GM10847 (cell line): ENCODE measurements around the gene HMOX1.

Experiments
- POLR2A ChIP-seq: IDR thresholded peaks from 2 replicates; pipeline ENCODE4 v1.6.1; 2011; ENCODE audit not compliant: insufficient read length; ENCODE audit errors: extremely low read depth

The HMOX1 gene

GRCh38 chr22:35367331-35367886, 13.5 kb upstream of the HMOX1 start:
- no peak for TF ChIP-seq POLR2A

- no peak for TF ChIP-seq POLR2A
These were observed 12.5 kb upstream of the HMOX1 start for GRCh38 chr22:35368386-35368785.

GRCh38 chr22:35369996-35370395, 10.9 kb upstream of the HMOX1 start:
- TF ChIP-seq POLR2A, result no peak

- no peak for TF ChIP-seq POLR2A
These were observed 7.1 kb upstream of the HMOX1 start for GRCh38 chr22:35373781-35374180.

- TF ChIP-seq POLR2A, result no peak
These were observed 5.9 kb upstream of the HMOX1 start for GRCh38 chr22:35375031-35375430.

- TF ChIP-seq POLR2A, result no peak
These were observed 5.4 kb upstream of the HMOX1 start for GRCh38 chr22:35375526-35375925.

- TF ChIP-seq POLR2A, result no peak
These were observed 4.0 kb upstream of the HMOX1 start for GRCh38 chr22:35376728-35377472.

GRCh38 chr22:35377735-35378134, 3.2 kb upstream of the HMOX1 start:
- TF ChIP-seq POLR2A, result no peak

- no peak for TF ChIP-seq POLR2A
These were observed 2.3 kb upstream of the HMOX1 start for GRCh38 chr22:35378621-35379020.

GRCh38 chr22:35379146-35379993, 1.5 kb upstream of the HMOX1 start:
- no peak for TF ChIP-seq POLR2A

- no peak for TF ChIP-seq POLR2A
These were observed 883 bp upstream of the HMOX1 start for GRCh38 chr22:35380013-35380412.

GRCh38 chr22:35381424-35382009, 621 bp downstream of the HMOX1 start:
- TF ChIP-seq POLR2A, result no peak

GRCh38 chr22:35383679-35384071, 2.8 kb downstream of the HMOX1 start:
- no peak for TF ChIP-seq POLR2A

GRCh38 chr22:35384527-35384926, 3.6 kb downstream of the HMOX1 start:
- no peak for TF ChIP-seq POLR2A

GRCh38 chr22:35384975-35385588, 4.2 kb downstream of the HMOX1 start:
- no peak for TF ChIP-seq POLR2A
